ENCODE measurements around the gene ULBP3.

GRCh38 chr6:150118203-150118602 lies 49.3 kb upstream of the ULBP3 start:
- TF ChIP-seq POLR2A (IDR thresholded peaks at IDR 0.05; ENCODE audit: extremely low read depth, insufficient read length) (no peak), CTCF (IDR thresholded peaks at IDR 0.05; ENCODE audit: low read depth, low read length) (no peak), MYC (IDR thresholded peaks at IDR 0.05; ENCODE audit: low read depth, low read length) (no peak)

Measured in NB4 (cell line).